Measurements from ENCODE around the gene GRIK2.

DNA sequence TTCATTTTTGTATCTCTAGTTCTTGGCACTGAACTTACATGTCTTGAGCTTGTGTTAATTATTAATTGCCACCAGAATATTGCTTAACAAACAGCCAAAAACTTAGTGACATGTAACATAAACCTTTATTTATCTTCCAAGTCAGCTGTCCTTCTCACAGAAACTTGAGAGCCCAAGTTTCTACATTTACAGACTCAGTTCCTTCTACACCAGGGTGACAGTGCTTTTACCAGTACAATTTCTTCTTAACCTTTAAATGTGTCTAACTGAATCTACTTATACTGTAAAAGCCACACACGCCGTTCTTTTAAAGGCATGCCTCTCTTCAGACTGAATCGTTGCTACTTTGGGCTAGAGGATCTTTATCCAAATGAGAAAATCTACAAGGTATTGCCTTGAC is 539.2 kb downstream of the GRIK2 start:
- no peak for TF ChIP-seq POLR2AphosphoS5 (IDR thresholded peaks at IDR 0.05; ENCODE audit: low read depth, low read length)
- no peak for TF ChIP-seq TAF1 (IDR thresholded peaks at IDR 0.05; ENCODE audit: borderline replicate concordance, low read depth, low read length)
- TF ChIP-seq POLR2A (IDR thresholded peaks at IDR 0.05; ENCODE audit: low read depth, low read length), result no peak

All from GM12892 (cell line).